Measurements from ENCODE around the gene MYOT.

MYOT gene

GRCh38 chr5:137887831-137888230, 20.2 kb downstream of the MYOT start:
- no peak overlapping the region for H3K4me3 ChIP-seq (ENCODE audit: low read length)
- TF ChIP-seq CTCF (conservative IDR thresholded peaks at IDR 0.05; ENCODE audit: low read depth, low read length), result no peak
- DNase-seq (ENCODE audit: low read depth), result no peak

DNA sequence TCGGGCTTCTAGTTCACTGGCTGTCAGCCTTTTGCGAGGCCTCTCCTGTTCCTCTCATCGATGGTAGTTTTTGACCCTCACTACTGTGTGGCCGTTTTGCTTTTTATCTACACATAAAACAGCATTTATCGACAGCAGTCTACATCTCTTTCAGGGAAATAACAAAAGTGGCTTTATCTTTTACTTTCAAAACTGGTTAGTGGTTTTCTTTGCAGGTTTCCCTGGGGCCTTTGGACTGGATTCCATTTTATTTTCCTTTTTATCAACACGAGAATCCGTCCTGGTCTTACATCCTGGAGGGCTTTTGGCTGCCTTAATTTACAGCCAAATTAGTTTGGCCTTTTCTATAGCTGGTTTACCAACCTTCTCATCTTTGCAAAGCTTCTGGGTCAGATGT, 20.8 kb downstream of the MYOT start:
- DNase-seq (ENCODE audit: low read depth), result no peak
- H3K4me3 ChIP-seq (ENCODE audit: low read length), result no peak overlapping the region

GRCh38 chr5:137888863-137889759, 21.5 kb downstream of the MYOT start, which contains the start of gene PKD2L2:
PKD2L2 (plus strand) TSS chr5:137889457; CDS start chr5:137889492, 35 bp downstream.
- DNase-seq (ENCODE audit: low read depth), result peak; percentile 68
- peak within 1 kb of the TSS; percentile 54 for H3K4me3 ChIP-seq (ENCODE audit: low read length)
- TF ChIP-seq CTCF (conservative IDR thresholded peaks at IDR 0.05; ENCODE audit: low read depth, low read length), result no peak

More for the DNA sequence above, 20.8 kb downstream of the MYOT start:
- TF ChIP-seq CTCF (conservative IDR thresholded peaks at IDR 0.05; ENCODE audit: low read depth, low read length), result no peak

DNA sequence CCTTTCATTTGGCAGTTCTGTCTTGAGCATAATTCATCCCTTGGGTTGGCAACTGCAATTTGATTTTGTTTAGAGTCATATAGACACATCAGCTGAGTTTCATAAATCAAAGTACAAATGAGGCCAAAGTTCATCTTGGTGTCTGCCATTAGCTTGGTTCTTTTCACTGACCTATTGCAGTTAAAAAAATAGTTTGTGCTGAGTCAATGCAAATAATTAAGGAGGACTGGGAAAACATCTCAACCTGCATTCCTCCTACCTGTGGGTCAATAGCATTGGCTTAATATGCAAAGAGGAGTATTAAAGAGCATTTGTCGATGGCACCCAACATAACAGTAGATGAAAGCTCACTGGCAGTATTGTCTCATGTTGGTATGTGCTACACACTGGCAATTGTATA, 23.2 kb downstream of the MYOT start:
- H3K4me3 ChIP-seq (ENCODE audit: low read length), result no peak overlapping the region
- no peak for DNase-seq (ENCODE audit: low read depth)
- TF ChIP-seq CTCF (conservative IDR thresholded peaks at IDR 0.05; ENCODE audit: low read depth, low read length), result no peak

- no peak for TF ChIP-seq CTCF (conservative IDR thresholded peaks at IDR 0.05; ENCODE audit: low read depth, low read length)
- no peak for DNase-seq (ENCODE audit: low read depth)
- no peak overlapping the region for H3K4me3 ChIP-seq (ENCODE audit: low read length)
These were observed 24.2 kb downstream of the MYOT start for GRCh38 chr5:137891849-137892248.

- DNase-seq (ENCODE audit: low read depth), result no peak
- no peak overlapping the region for H3K4me3 ChIP-seq (ENCODE audit: low read length)
- TF ChIP-seq CTCF (conservative IDR thresholded peaks at IDR 0.05; ENCODE audit: low read depth, low read length), result no peak
These were observed 26.9 kb downstream of the MYOT start for GRCh38 chr5:137894586-137894985.

GRCh38 chr5:137896560-137896959, 28.9 kb downstream of the MYOT start:
- no peak overlapping the region for H3K4me3 ChIP-seq (ENCODE audit: low read length)
- no peak for DNase-seq (ENCODE audit: low read depth)
- TF ChIP-seq CTCF (conservative IDR thresholded peaks at IDR 0.05; ENCODE audit: low read depth, low read length), result no peak
